Activated naive CD4-positive, alpha-beta T cell treated with anti-CD3 and anti-CD28 coated beads for 36 hours (primary cell): ENCODE measurements around the gene TSC1. TPM values are rescaled to one million over a fixed set of nuclear protein-coding genes. Genes with fewer than 3 reads are reported as not detected.
A peak's percentile ranks its signal among the peaks of the same experiment; 100 is the strongest.

Experiments
- CTCF ChIA-PET: fragments of 350-600 bp; sonication (Branson Sonifier 250); formaldehyde crosslinking; loops from one replicate; lab custom pipeline; 2021; ENCODE audit warnings: antibody characterized with exemption; lab: Charles Lee
- DNase-seq: peaks from one replicate; pipeline ENCODE4 v3.0.0-alpha.2; 2020
- H3K27ac Mint-ChIP-seq: one replicate; pipeline ENCODE4 v1.8.0; 2021; ENCODE audit warnings: mild to moderate bottlenecking, mixed read lengths
- H3K27me3 Mint-ChIP-seq: one replicate; pipeline ENCODE4 v1.8.0; 2021; ENCODE audit warnings: low read depth, mixed read lengths
- H3K36me3 Mint-ChIP-seq: one replicate; pipeline ENCODE4 v1.8.0; 2021; ENCODE audit warnings: low read depth, mixed read lengths
- H3K4me1 Mint-ChIP-seq: one replicate; pipeline ENCODE4 v1.8.0; 2021; ENCODE audit warnings: low read depth, mixed read lengths
- H3K4me3 Mint-ChIP-seq: one replicate; pipeline ENCODE4 v1.8.0; 2021; ENCODE audit warnings: mild to moderate bottlenecking, moderate library complexity, mixed read lengths
- H3K9me3 Mint-ChIP-seq: one replicate; pipeline ENCODE4 v1.8.0; 2021; ENCODE audit warnings: mixed read lengths
- intact Hi-C: fragments of 100-400 bp; cut with micrococcal nuclease; formaldehyde crosslinking; loops from one replicate; pipeline ENCODE4 v1.15.1; 2023
- total RNA-seq, 2 experiments: library from RNA; stranded (reverse); gene quantifications; one replicate each; pipeline ENCODE4 v1.2.3, GENCODE V29; 2021

The TSC1 gene
- total RNA-seq, 2 experiments from 2014 or later, result 18.8 to 19.7 TPM

- peaks cover 3% of the 10 kb centered on the region for H3K36me3 Mint-ChIP-seq
Measured at GRCh38 chr9:132894862-132895835, 49.3 kb downstream of the TSC1 start.

DNA sequence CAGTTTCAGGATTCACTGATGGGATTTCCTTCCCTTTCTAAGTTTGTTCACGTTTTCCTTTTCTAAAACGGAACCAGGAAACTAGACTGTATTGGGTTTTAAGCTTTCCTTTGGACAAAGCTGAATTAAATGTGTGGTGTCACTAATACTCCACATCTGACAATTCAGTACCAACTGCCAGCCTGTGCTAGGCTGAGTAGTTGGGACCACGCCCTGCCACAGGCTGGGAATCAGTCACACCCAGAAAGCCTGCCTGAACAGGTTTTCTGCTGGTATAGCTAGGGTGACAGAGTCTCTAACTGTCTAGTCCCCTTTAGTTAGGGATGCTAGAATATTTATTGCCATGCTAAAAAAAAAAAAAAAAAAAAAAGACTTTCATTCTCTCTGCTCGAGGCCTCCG is 50.1 kb downstream of the TSC1 start:
- Mint-ChIP-seq H3K27me3 (no peaks in the 10 kb centered on the region), H3K9me3 (no peaks in the 10 kb centered on the region), H3K27ac (no peak overlapping the region), H3K4me1 (no peaks in the 10 kb centered on the region), H3K36me3 (peaks cover 3% of the 10 kb centered on the region), H3K4me3 (no peak overlapping the region)
- DNase-seq, result no peak
- CTCF ChIA-PET, result interaction anchor here (1.6 kb wide), 1 partner anchor 8 kb away, joined by 6 read pairs; no protein-coding TSS in a partner anchor
- intact Hi-C loops, result no loop called here

More at GRCh38 chr9:132894862-132895835, 49.3 kb downstream of the TSC1 start:
- no peak for DNase-seq
- no peaks in the 10 kb centered on the region for H3K27me3 Mint-ChIP-seq
- intact Hi-C loops, result no loop called here
- no peaks in the 10 kb centered on the region for H3K4me1 Mint-ChIP-seq
- CTCF ChIA-PET, result interaction anchor here (0.5 to 0.6 kb wide), 2 partner anchors 436 to 1251 kb away, joined by 4 to 5 read pairs; no protein-coding TSS in a partner anchor
- H3K4me3 Mint-ChIP-seq, result no peak overlapping the region
- H3K27ac Mint-ChIP-seq, result no peak overlapping the region
- H3K9me3 Mint-ChIP-seq, result no peaks in the 10 kb centered on the region

DNA sequence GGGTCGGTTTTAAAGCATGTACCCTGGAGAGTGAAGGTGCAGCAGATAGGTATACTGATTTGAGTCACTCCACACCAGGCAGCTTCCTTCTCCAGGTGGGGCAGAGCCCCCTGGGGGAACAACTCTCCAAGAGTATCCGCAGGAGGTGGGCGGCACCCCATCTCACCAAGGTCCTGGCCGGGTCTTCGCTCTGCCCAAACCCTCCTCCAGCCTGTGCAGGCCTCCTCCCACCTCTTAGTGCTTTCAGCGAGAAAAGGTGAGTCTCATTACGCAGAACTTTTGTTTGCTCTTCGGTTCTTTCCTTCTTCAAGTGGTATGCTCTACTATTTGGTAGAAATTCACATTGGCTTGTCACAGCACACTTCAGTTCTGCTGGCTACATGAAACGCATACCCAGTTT is 52.0 kb downstream of the TSC1 start:
- CTCF ChIA-PET, result interaction anchor here (0.8 kb wide), 1 partner anchor 12 kb away, joined by 3 read pairs; no protein-coding TSS in a partner anchor
- H3K36me3 Mint-ChIP-seq, result peaks cover 3% of the 10 kb centered on the region
- intact Hi-C loops, result no loop called here
- DNase-seq, result no peak
- H3K27me3 Mint-ChIP-seq, result no peaks in the 10 kb centered on the region
- no peak overlapping the region for H3K27ac Mint-ChIP-seq
- H3K4me3 Mint-ChIP-seq, result no peak overlapping the region
- no peaks in the 10 kb centered on the region for H3K9me3 Mint-ChIP-seq
- peaks cover 1% of the 10 kb centered on the region for H3K4me1 Mint-ChIP-seq

DNA sequence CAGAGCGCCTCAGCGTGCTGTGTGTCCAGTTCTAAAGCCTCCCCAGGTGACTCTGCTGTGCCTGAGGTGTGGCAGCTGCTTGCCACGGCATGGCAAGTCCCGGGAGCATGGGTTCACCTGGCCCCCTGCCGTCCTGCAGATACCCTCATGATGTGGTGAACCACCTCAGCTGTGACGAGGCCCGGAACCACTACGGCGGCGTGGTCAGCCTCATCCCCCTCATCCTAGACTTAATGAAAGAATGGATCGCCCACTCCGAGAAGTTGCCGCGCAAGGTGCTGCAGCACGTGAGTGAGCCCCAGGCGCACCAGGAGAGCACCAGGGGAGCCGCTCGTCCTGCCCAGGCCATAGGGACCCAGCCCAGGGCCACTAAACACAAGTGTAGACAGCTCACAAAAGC is 56.3 kb downstream of the TSC1 start:
- H3K9me3 Mint-ChIP-seq, result no peaks in the 10 kb centered on the region
- no peaks in the 10 kb centered on the region for H3K27me3 Mint-ChIP-seq
- intact Hi-C loops, result loop anchor here (1.0 kb wide), 1 partner anchor 40 kb away; no protein-coding TSS in a partner anchor
- peaks cover 1% of the 10 kb centered on the region for H3K4me1 Mint-ChIP-seq
- no peak overlapping the region for H3K4me3 Mint-ChIP-seq
- H3K27ac Mint-ChIP-seq, result no peak overlapping the region
- H3K36me3 Mint-ChIP-seq, result no peaks in the 10 kb centered on the region
- CTCF ChIA-PET, result interaction anchor here (1.5 kb wide), 1 partner anchor 12 kb away, joined by 3 read pairs; no protein-coding TSS in a partner anchor
- DNase-seq, result no peak

- no peak overlapping the region for H3K4me3 Mint-ChIP-seq
- H3K27me3 Mint-ChIP-seq, result no peaks in the 10 kb centered on the region
Measured at GRCh38 chr9:132887181-132888120, 57.0 kb downstream of the TSC1 start.

GRCh38 chr9:132886334-132886725 is 58.1 kb downstream of the TSC1 start:
- peaks cover 1% of the 10 kb centered on the region for H3K4me1 Mint-ChIP-seq
- CTCF ChIA-PET, result no interaction called here

More at GRCh38 chr9:132887181-132888120, 57.0 kb downstream of the TSC1 start:
- peaks cover 1% of the 10 kb centered on the region for H3K4me1 Mint-ChIP-seq
- intact Hi-C loops, result loop anchor here (1.0 kb wide), 1 partner anchor 39 kb away; no protein-coding TSS in a partner anchor
- no peaks in the 10 kb centered on the region for H3K36me3 Mint-ChIP-seq
- no peaks in the 10 kb centered on the region for H3K9me3 Mint-ChIP-seq
- DNase-seq, result no peak
- H3K27ac Mint-ChIP-seq, result no peak overlapping the region
- CTCF ChIA-PET, result interaction anchor here (1.5 kb wide), 1 partner anchor 12 kb away, joined by 3 read pairs; no protein-coding TSS in a partner anchor

DNA sequence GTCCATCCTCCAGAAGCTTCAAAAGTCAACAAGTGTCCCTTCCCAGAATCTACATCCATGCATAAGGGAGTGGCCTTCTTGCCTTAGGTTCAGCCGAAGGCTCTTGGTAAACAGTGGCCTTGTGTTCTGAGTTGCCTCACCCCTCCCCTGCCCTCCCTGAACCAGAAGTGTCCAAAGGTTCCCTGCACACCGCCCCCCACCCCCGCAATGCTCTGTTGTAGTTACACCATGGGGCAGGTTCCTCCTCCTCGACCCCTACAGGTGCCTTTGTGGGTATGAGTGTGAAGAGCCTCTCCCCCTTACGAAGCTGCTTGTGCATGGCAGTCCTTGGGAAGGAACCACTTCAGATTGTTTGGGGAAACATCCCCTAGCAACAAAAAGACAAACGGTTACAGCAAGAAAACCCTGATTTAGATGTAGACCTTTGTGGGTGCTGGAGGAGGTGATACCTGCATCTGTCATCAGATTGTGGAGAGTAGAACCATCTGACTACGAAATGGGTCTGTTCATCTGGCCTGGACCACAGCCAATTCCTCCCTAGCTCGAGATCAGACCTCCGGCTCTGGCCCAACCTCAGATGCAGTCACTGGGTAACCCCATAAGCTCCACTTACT is 58.6 kb downstream of the TSC1 start:
- Mint-ChIP-seq H3K9me3 (no peaks in the 10 kb centered on the region), H3K4me1 (peaks cover 1% of the 10 kb centered on the region), H3K36me3 (no peaks in the 10 kb centered on the region), H3K4me3 (no peak overlapping the region), H3K27ac (no peak overlapping the region), H3K27me3 (no peaks in the 10 kb centered on the region)
- intact Hi-C loops, result no loop called here
- DNase-seq, result no peak
- CTCF ChIA-PET, result interaction anchor here (0.8 kb wide), 1 partner anchor 14 kb away, joined by 3 read pairs; no protein-coding TSS in a partner anchor

More at GRCh38 chr9:132886334-132886725, 58.1 kb downstream of the TSC1 start:
- DNase-seq, result no peak
- Mint-ChIP-seq H3K4me3 (no peak overlapping the region), H3K36me3 (no peaks in the 10 kb centered on the region), H3K27ac (no peak overlapping the region), H3K9me3 (no peaks in the 10 kb centered on the region), H3K27me3 (no peaks in the 10 kb centered on the region)
- intact Hi-C loops, result no loop called here

GRCh38 chr9:132883349-132884294 is 60.8 kb downstream of the TSC1 start:
- Mint-ChIP-seq H3K4me1 (peaks cover 9% of the 10 kb centered on the region), H3K9me3 (no peaks in the 10 kb centered on the region), H3K27ac (no peak overlapping the region), H3K27me3 (no peaks in the 10 kb centered on the region), H3K4me3 (no peak overlapping the region), H3K36me3 (no peaks in the 10 kb centered on the region)
- DNase-seq, result no peak
- intact Hi-C loops, result no loop called here
- CTCF ChIA-PET, result interaction anchor here (0.9 kb wide), 1 partner anchor 19 kb away, joined by 3 read pairs; no protein-coding TSS in a partner anchor

DNA sequence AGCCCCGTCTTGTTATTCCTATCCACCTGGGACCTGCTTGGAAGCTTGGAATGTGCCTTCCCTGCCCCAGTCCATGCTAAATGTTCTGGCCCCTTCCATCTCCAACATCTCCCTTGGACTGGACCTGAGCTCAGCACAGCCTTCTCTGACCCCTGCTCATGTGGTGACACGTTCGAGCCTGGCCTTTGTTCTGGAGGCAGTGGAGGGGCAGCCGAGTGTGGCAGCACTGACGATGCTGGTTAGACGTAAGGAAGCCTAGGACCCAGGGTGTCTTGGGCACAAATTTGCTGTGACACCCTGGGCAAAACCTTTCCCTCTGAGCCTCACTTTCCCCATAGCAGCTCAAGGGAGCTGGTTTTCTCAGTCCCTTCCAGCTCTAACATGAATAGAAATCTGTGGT is 61.8 kb downstream of the TSC1 start:
- H3K27ac Mint-ChIP-seq, result no peak overlapping the region
- H3K9me3 Mint-ChIP-seq, result no peaks in the 10 kb centered on the region
- DNase-seq, result no peak
- intact Hi-C loops, result no loop called here
- no peaks in the 10 kb centered on the region for H3K36me3 Mint-ChIP-seq
- CTCF ChIA-PET, result no interaction called here
- peaks cover 8% of the 10 kb centered on the region for H3K4me1 Mint-ChIP-seq
- H3K27me3 Mint-ChIP-seq, result no peaks in the 10 kb centered on the region
- H3K4me3 Mint-ChIP-seq, result no peak overlapping the region

- Mint-ChIP-seq H3K9me3 (no peaks in the 10 kb centered on the region), H3K27ac (no peak overlapping the region), H3K27me3 (no peaks in the 10 kb centered on the region), H3K4me1 (peaks cover 8% of the 10 kb centered on the region), H3K36me3 (no peaks in the 10 kb centered on the region), H3K4me3 (no peak overlapping the region)
- CTCF ChIA-PET, result no interaction called here
- DNase-seq, result no peak
- intact Hi-C loops, result no loop called here
Measured at GRCh38 chr9:132881826-132882225, 62.6 kb downstream of the TSC1 start.

DNA sequence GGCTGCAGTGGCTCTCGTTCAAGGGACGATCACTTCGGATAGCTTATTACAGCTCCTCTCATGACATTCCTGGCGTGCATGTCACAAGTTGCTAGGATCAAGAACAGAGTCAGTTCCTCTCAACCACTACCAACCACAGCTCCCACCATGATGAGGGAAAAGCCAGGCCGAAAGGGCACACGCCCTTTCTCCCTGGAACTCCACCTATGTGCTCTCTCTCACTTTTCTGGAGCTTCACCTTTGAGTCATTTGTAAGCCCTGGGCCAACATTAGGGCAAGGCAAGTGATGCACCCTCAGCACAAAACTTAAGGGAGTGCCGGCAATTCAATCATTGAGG is 64.1 kb downstream of the TSC1 start:
- H3K4me3 Mint-ChIP-seq, result peak overlapping the region; percentile 1
- no peaks in the 10 kb centered on the region for H3K27me3 Mint-ChIP-seq
- no peaks in the 10 kb centered on the region for H3K9me3 Mint-ChIP-seq
- no peaks in the 10 kb centered on the region for H3K36me3 Mint-ChIP-seq
- CTCF ChIA-PET, result interaction anchor here (0.7 to 4.0 kb wide), 4 partner anchors 22 to 142 kb away, joined by 3 to 18 read pairs (median 4); no protein-coding TSS in a partner anchor
- H3K27ac Mint-ChIP-seq, result no peak overlapping the region
- no peak for DNase-seq
- H3K4me1 Mint-ChIP-seq, result peaks cover 8% of the 10 kb centered on the region
- intact Hi-C loops, result no loop called here
